GM10248 (cell line): ENCODE measurements around the gene NFE2.

ENCODE experiments used
- CTCF ChIA-PET: fragments of 300-600 bp; sonication (Branson Sonifier 250); formaldehyde crosslinking; extraction: SDS; loops from one replicate; lab custom pipeline; 2021; ENCODE audit warnings: antibody characterized with exemption; lab: Yijun Ruan, JAX
- POLR2A ChIA-PET: fragments of 350-650 bp; sonication (Branson Sonifier 250); formaldehyde crosslinking; extraction: SDS; loops from one replicate; lab custom pipeline; 2020; ENCODE audit warnings: antibody characterized with exemption; lab: Yijun Ruan, JAX
- DNase-seq: peaks from one replicate; pipeline ENCODE4 v3.0.0; 2012; ENCODE audit errors: extremely low spot score
- TF ChIP-seq, protein P1 (sequence below): IDR thresholded peaks from 2 replicates; pipeline ENCODE4 v1.5.1; 2012; ENCODE audit warnings: mild to moderate bottlenecking, low read depth; ENCODE audit errors: extremely low read depth, missing control alignments, control extremely low read depth

The NFE2 gene

GRCh38 chr12:54300732-54301427 is at the start of gene NFE2:
NFE2 (minus strand) TSS chr12:54301015; CDS start chr12:54295248, 5,767 bp downstream.
- TF ChIP-seq, protein P1, sequence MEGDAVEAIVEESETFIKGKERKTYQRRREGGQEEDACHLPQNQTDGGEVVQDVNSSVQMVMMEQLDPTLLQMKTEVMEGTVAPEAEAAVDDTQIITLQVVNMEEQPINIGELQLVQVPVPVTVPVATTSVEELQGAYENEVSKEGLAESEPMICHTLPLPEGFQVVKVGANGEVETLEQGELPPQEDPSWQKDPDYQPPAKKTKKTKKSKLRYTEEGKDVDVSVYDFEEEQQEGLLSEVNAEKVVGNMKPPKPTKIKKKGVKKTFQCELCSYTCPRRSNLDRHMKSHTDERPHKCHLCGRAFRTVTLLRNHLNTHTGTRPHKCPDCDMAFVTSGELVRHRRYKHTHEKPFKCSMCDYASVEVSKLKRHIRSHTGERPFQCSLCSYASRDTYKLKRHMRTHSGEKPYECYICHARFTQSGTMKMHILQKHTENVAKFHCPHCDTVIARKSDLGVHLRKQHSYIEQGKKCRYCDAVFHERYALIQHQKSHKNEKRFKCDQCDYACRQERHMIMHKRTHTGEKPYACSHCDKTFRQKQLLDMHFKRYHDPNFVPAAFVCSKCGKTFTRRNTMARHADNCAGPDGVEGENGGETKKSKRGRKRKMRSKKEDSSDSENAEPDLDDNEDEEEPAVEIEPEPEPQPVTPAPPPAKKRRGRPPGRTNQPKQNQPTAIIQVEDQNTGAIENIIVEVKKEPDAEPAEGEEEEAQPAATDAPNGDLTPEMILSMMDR: no peak
- ChIA-PET CTCF (interaction anchor here (1.4 to 4.0 kb wide), 5 partner anchors 8 to 79 kb away, joined by 3 to 20 read pairs (median 8); partner anchors contain the start of gene COPZ1), POLR2A (interaction anchor here (0.6 to 1.2 kb wide), 2 partner anchors 9 to 81 kb away, joined by 3 to 6 read pairs; no protein-coding TSS in a partner anchor)
- DNase-seq: no peak

DNA sequence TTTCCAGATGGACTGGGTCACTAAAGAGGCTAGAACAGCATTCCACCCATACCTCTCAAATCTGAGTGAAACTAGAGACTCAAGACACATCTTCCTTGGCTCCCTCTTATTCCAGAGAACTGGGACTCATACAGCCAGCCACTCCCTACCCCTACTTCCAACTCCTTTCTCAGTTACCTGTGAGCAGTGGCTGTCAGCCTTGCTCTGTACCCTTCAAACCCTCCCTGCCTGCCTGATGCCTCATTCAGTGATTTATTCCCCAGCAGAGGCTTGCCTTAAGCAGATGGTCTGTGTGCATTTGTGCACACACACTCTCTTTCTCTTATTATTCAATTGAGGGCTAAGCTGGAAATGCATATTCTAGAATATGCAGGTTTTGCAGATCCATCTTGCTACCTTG is 48.9 kb upstream of the NFE2 start:
- CTCF ChIA-PET: interaction anchor here (1.6 to 5.4 kb wide), 3 partner anchors 9 to 31 kb away, joined by 5 to 46 read pairs (median 6); no protein-coding TSS in a partner anchor
- TF ChIP-seq, protein P1: no peak
- no peak for DNase-seq
- POLR2A ChIA-PET: no interaction called here

GRCh38 chr12:54349036-54349435 is 48.2 kb upstream of the NFE2 start:
- ChIA-PET POLR2A (no interaction called here), CTCF (interaction anchor here (1.6 to 5.4 kb wide), 2 partner anchors 10 to 13 kb away, joined by 6 to 46 read pairs; no protein-coding TSS in a partner anchor)
- TF ChIP-seq, protein P1: no peak
- DNase-seq: no peak

DNA sequence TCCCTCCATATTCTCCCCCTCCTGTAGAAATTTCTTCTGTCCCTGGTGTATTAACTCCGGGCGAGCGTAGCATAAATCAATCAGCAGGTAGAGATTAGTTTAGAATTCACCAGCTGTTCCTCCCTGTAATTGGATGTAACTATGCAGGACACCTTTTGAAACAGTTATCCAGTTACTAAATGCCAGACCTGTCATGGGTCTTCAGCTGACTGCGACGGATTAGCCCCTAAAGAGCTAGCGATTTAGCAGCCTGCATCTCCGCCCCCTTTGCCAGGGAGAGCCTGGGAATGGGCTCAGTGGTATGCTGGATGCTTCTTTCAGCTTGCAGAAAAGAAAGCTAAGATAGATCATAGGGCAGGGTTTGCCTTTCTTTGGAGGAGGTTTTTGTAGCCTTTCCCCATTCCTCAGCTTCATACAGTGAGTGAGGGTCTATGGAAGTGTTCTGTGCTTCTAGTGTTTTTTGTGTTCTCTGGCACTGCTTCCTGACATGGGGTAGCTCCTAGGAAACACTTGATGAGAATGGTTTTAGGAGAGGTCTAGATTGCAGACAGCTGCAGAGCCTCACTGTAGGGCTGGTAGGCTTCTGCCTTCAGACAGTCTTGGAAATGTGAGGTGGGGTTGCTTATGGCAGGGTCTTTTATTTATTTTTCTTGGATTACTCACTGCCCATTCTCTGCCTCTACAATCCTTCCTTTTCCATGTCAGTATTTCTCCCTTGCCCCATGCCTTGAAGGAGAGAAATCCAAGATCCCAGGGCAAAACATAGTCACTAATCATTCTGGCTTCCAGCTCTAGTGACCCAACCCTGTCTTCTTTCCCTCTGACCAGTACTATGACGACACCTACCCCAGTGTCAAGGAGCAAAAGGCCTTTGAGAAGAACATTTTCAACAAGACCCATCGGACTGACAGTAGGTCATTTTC is 40.8 kb upstream of the NFE2 start:
- TF ChIP-seq, protein P1: no peak
- POLR2A ChIA-PET: interaction anchor here (1.0 kb wide), 1 partner anchor 17 kb away, joined by 3 read pairs; the partner anchor contains the start of gene COPZ1
- no peak for DNase-seq
- CTCF ChIA-PET: interaction anchor here (0.6 to 2.8 kb wide), 10 partner anchors 9 to 125 kb away, joined by 3 to 15 read pairs (median 4); partner anchors contain the start of genes COPZ1 and HNRNPA1

DNA sequence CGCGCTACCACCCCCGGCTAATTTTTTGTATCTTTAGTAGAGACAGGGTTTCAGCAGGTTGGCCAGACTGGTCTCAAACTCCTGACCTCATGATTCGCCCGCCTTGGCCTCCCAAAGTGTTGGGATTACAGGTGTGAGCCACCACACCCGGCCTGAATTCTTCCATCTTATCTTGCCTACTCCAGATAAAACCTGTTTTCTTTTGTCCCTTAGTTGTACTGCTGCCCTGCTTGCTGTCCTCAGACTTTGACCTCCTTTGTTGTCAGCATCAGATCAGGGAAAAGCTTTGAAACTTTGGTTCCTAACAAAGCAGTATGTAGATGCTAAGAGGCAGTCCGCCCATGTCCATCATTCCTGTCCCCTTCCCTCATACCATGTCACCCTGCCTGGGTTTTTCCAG is 40.0 kb upstream of the NFE2 start:
- ChIA-PET POLR2A (interaction anchor here (1.0 kb wide), 1 partner anchor 16 kb away, joined by 3 read pairs; the partner anchor contains the start of gene COPZ1), CTCF (interaction anchor here (0.8 to 2.8 kb wide), 7 partner anchors 8 to 124 kb away, joined by 3 to 10 read pairs (median 4); partner anchors contain the start of gene HNRNPA1)
- TF ChIP-seq, protein P1: no peak
- DNase-seq: no peak

DNA sequence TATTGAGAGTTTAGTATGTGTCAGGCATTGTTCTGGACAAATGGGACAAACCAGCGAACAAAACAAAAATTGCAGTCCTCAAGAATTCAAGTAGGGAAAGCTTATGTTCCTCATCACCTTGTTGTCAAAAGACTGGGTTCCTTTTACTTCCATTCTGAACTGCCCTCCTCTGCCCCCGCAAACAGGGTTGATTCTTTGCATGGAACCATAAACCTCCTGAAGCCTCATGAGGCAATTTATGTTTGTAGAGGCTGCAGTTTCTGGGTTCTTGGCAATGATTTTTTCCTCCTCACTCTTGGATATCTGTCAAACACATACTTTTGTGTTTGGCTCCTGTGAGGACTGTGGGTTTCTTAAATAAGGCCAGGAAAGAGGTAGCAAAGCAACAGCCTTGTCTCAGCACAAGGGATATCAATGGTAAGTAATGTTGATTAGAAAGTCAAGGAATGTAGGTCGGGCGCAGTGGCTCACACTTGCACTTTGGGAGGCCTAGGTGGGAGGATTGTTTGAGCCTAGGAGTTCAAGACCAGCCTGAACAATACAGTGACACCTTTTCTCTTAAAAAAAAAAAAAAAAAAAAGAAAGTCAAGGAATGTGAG is 38.0 kb upstream of the NFE2 start:
- TF ChIP-seq, protein P1: no peak
- CTCF ChIA-PET: interaction anchor here (2.8 to 7.4 kb wide), 3 partner anchors 6 to 45 kb away, joined by 11 to 46 read pairs (median 44); no protein-coding TSS in a partner anchor
- POLR2A ChIA-PET: no interaction called here
- DNase-seq: no peak
